AG04450 (cell line): ENCODE results near the gene PPP1R3C. TPM values are rescaled to one million over a fixed set of nuclear protein-coding genes. Genes with fewer than 3 reads are reported as not detected.

ENCODE experiments used
- CTCF ChIA-PET: fragments of 300-600, 350-600 bp; formaldehyde crosslinking; extraction: SDS; loops from one replicate; lab custom pipeline; 2022; ENCODE audit warnings: antibody characterized with exemption, inconsistent platforms; lab: Charles Lee
- POLR2A ChIA-PET: fragments of 350-600 bp; formaldehyde crosslinking; extraction: SDS; loops from one replicate; lab custom pipeline; 2021; ENCODE audit warnings: antibody characterized with exemption, inconsistent platforms; lab: Yijun Ruan, JAX
- DNase-seq: peaks from one replicate; pipeline ENCODE4 v3.0.0-alpha.2; 2011; ENCODE audit warnings: low read depth, low spot score
- H3K27ac ChIP-seq: one replicate; pipeline ENCODE4 v1.5.1; 2012; ENCODE audit warnings: low read depth, low read length, control low read depth
- H3K27me3 ChIP-seq: one replicate; pipeline ENCODE4 v1.6.0; 2012; ENCODE audit warnings: low read length; ENCODE audit not compliant: control insufficient read depth, insufficient read depth
- H3K4me3 ChIP-seq: 2 replicates; pipeline ENCODE4 v1.5.1; 2011; ENCODE audit warnings: mild to moderate bottlenecking, low read depth, low read length, control low read depth
- H3K9me3 ChIP-seq: 2 replicates; pipeline ENCODE4 v1.5.1; 2012; ENCODE audit warnings: low read length; ENCODE audit not compliant: control insufficient read depth, insufficient read depth
- CTCF ChIP-seq: IDR thresholded peaks from 2 replicates; pipeline ENCODE4 v1.5.1; 2011; ENCODE audit warnings: low read depth, low read length, control low read depth, inconsistent platforms
- polyA minus RNA-seq: library from RNA; depleted of rRNA, polyadenylated mRNA; stranded (reverse); fragments of >200 nt; gene quantifications from 2 replicates; pipeline ENCODE4 v1.2.3, GENCODE V29; 2011; rRNA and poly(A)+ RNA removed
- polyA plus RNA-seq: library from polyadenylated mRNA; depleted of rRNA; stranded (reverse); fragments of >200 nt; gene quantifications from 2 replicates; pipeline ENCODE4 v1.2.3, GENCODE V29; 2011; rRNA removed

PPP1R3C gene
- 42.2 and 51.1 TPM in 2 replicates for polyA plus RNA-seq
- 60.6 and 76.4 TPM in 2 replicates for polyA minus RNA-seq

- Histone ChIP-seq H3K27ac (peak within 1 kb of the TSS; percentile 60), H3K27me3 (no peaks in the 10 kb centered on the region)
- CTCF ChIA-PET = interaction anchor here (0.7 to 5.7 kb wide), 21 partner anchors 19 to 336 kb away, joined by 3 to 112 read pairs (median 4); partner anchors contain the start of gene HECTD2
Observed at GRCh38 chr10:91632671-91633550, at the start of gene PPP1R3C. Gene PPP1R3C, minus strand, starts transcription at chr10:91633071. Its CDS starts 102 bp downstream, at chr10:91632969.

GRCh38 chr10:91681361-91682276, 48.7 kb upstream of the PPP1R3C start:
- no peak for TF ChIP-seq CTCF
- ChIA-PET POLR2A (no interaction called here), CTCF (interaction anchor here (1.6 kb wide), 1 partner anchor 46 kb away, joined by 4 read pairs; no protein-coding TSS in a partner anchor)
- no peaks in the 10 kb centered on the region for H3K9me3 ChIP-seq
- no peak for DNase-seq
- no peak overlapping the region for H3K4me3 ChIP-seq
- no peaks in the 10 kb centered on the region for H3K27me3 ChIP-seq
- H3K27ac ChIP-seq = no peak overlapping the region

More at GRCh38 chr10:91632671-91633550, at the start of gene PPP1R3C:
- H3K9me3 ChIP-seq = peaks cover 7% of the 10 kb centered on the region; the same call in 1 of the 2 replicates
- DNase-seq = peak; percentile 82
- POLR2A ChIA-PET = interaction anchor here (0.5 to 2.4 kb wide), 42 partner anchors 8 to 666 kb away, joined by 3 to 38 read pairs (median 4); partner anchors contain the start of gene TNKS2
- H3K4me3 ChIP-seq = peak within 1 kb of the TSS; percentile 85
- peak; percentile 49 for TF ChIP-seq CTCF

GRCh38 chr10:91680487-91680886, 47.6 kb upstream of the PPP1R3C start:
- ChIA-PET POLR2A (no interaction called here), CTCF (interaction anchor here (1.1 kb wide), 1 partner anchor 45 kb away, joined by 4 read pairs; no protein-coding TSS in a partner anchor)
- Histone ChIP-seq H3K4me3 (no peak overlapping the region), H3K27me3 (no peaks in the 10 kb centered on the region), H3K9me3 (no peaks in the 10 kb centered on the region), H3K27ac (no peak overlapping the region)
- no peak for TF ChIP-seq CTCF
- no peak for DNase-seq

- no peaks in the 10 kb centered on the region for H3K27me3 ChIP-seq
- DNase-seq = no peak
- H3K27ac ChIP-seq = no peak overlapping the region
- no peak for TF ChIP-seq CTCF
- no peaks in the 10 kb centered on the region for H3K9me3 ChIP-seq
- ChIA-PET CTCF (interaction anchor here (0.9 to 1.4 kb wide), 3 partner anchors 15 to 44 kb away, joined by 3 to 4 read pairs (median 4); no protein-coding TSS in a partner anchor), POLR2A (no interaction called here)
- H3K4me3 ChIP-seq = no peak overlapping the region
Observed at GRCh38 chr10:91679296-91679695, 46.4 kb upstream of the PPP1R3C start.
